Loucy (cell line): ENCODE results near the gene CTSE.

Source experiments
- CTCF ChIP-seq: fragments of 200-600 bp; sonication (generic); conservative IDR thresholded peaks from 2 replicates; pipeline ENCODE4 v1.5.1; 2014; ENCODE audit warnings: mild to moderate bottlenecking, antibody characterized with exemption, low read length
- EZH2phosphoT487 ChIP-seq: fragments of 200-600 bp; IDR thresholded peaks from 2 replicates; pipeline ENCODE4 v1.6.1; 2018; ENCODE audit warnings: antibody characterized with exemption, mild to moderate bottlenecking, moderate library complexity, borderline replicate concordance

- TF ChIP-seq CTCF: no peak
- no peak for TF ChIP-seq EZH2phosphoT487
Measured at GRCh38 chr1:205981257-205981656, 42.4 kb downstream of the CTSE start.
